ENCODE measurements around the gene CHST5.
A peak's percentile ranks its signal among the peaks of the same experiment; 100 is the strongest.

Gene CHST5

DNA sequence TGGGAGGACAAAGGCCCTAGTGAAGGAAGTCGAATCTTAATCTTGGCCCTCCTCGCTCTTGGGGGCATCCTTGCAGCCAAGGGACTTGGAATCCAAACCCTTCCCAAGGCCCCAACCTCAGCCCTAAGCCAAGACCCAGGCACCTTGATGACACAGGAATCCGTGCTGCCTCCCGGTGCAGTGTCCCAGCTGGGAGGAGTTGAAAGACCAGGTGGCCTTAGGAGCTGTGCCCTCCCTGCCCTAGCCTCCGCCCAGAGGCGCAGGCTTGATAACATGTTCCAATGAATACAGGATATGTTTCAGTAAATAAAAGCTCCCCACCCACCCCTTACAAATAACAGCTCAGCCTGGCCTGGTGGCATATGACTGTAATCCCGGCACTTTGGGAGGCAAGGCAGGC lies at the start of gene CHST5:
CHST5 (minus strand) TSS at position 208 of the 400 bp plus-strand sequence. CDS start 5,724 bp downstream, outside the sequence.
- DNase-seq (ENCODE audit: low spot score), result no peak

DNA sequence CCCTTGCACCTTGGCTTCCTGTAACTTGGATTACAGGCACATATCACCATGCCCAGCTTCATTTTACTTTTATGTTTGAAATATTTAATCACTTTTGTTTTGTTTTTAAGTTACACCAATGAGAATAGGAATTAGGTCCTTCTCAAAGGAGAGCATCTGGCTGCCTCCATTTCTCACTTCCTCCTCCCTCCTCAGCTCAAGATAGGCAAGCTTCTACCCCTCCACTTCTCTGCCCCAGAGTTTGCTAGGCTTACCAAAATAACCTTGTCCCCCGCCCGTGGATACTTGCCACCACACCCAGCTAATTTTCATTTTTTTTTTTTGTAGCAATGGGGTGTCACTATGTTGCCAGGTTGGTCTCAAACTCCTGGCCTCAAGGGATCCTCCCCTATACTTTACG lies 48.2 kb upstream of the CHST5 start:
- DNase-seq (ENCODE audit: low spot score), result no peak

DNA sequence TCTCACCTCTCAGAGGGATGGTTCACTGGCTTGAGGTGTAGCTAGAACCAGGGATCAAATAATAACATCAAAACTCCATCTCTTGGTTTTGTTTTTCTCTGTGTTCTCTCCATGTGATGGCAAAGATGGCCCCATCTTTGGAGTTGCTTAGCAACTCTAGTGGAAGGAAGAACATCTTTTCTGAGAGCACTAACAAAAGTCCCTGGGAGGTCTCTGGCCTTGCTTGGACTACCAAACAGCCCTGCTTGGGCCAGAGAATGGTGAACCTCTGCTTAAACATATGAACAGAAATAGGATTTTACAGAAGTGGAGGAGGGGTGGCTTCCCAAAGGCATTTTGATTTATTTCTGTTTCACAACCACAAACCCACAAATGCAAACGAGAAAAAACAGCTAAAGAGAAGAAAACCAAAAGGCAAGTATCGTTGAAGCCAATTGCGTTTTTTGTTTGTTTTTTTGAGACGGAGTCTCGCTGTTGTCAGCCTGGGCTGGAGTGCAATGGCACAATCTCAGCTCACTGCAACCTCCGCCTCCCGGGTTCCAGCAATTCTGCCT lies 43.5 kb upstream of the CHST5 start:
- no peak for DNase-seq (ENCODE audit: low spot score)

DNA sequence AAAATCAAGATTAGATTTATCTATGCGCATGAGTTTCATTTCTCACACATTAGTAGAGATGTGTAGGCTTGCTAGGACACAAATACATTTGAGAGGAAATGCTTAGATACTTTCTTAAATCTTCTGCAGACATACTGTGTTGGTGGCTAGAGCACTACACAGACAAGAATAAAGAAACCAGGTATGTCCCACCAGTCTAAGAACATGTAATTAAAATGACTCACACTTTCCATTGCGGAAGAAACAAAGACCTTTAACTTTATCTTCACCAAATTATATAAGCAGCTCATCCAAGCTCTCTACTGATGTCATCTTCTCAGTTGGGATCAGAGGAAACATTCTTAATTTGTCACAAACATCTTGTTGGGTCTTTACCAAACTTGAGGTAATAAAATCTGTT lies 42.8 kb upstream of the CHST5 start:
- DNase-seq (ENCODE audit: low spot score), result no peak

DNA sequence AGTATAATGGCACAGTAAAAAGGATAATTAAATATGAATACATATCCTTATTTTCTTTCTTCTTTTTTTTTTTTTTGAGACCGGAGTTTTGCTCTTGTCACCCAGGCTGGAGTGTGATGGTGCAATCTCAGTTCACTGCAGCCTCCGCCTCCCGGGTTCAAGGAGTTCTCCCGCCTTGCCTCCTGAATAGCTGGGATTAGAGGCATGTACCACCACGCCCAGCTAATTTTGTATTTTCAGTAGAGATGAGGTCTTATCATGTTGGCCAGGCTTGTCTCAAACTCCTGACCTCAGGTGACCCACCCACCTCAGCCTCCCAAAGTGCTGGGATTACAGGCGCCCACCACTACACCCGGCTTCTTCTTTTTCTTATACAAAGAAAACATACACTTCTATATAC lies 42.3 kb upstream of the CHST5 start:
- no peak for DNase-seq (ENCODE audit: low spot score)

DNA sequence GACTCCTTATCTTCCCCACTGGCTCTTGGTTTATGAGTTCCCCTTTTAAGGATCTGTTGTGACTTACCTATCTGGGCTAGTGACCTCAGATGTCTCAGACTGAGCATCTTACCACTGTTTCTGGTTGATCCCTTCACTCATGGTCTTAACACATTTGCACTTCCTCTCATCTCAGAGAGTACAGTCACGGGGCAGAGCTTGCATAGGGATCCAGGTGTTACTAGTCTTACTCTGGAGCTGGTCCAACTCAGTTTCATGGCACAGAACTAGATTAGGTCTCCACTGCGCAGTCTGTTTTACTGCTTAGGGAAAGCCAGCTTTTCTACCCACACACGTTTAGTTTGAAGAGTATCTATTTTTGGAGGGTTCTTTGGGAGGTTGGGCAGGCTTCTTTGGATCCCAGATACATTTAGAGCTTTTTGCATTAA lies 40.5 kb upstream of the CHST5 start:
- no peak for DNase-seq (ENCODE audit: low spot score)

DNA sequence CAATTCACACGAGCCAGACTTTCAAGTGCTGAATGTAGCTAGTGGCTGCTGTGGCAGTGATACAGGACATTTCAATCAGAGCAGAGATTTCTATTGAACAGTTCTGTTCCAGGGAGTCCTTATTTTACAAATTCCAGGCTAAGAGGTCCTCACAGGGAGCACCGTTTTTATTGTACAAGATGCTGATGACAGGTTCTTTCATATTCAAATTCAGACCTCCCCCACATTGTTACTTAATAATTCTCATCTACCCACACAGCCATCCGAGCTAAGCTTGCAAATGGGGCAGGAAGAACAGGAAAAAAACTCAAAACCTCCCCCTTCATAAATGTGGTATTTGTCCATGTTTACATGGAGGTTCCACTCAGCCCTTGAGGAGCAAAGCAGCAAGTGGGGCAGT lies 40.0 kb upstream of the CHST5 start:
- DNase-seq (ENCODE audit: low spot score), result no peak

DNA sequence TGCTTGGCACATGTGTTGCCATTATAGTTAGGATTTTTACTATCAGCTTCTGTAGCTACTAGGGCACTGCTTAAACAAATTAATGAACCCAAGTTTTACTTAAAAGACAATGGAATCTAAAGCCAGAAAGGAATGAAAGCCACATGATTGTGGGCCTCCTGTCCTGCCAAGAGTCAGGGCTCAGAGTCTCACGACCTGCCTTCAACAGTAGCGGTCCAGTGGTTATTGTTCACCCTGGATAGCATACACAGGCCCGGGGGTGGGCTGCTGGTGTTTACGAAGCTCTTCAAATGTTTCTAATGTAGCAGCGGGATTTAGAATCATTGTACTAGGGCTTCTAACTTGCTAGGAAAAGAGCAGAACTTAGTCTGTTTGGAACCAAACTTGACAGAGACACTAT lies 38.0 kb upstream of the CHST5 start:
- no peak for DNase-seq (ENCODE audit: low spot score)

DNA sequence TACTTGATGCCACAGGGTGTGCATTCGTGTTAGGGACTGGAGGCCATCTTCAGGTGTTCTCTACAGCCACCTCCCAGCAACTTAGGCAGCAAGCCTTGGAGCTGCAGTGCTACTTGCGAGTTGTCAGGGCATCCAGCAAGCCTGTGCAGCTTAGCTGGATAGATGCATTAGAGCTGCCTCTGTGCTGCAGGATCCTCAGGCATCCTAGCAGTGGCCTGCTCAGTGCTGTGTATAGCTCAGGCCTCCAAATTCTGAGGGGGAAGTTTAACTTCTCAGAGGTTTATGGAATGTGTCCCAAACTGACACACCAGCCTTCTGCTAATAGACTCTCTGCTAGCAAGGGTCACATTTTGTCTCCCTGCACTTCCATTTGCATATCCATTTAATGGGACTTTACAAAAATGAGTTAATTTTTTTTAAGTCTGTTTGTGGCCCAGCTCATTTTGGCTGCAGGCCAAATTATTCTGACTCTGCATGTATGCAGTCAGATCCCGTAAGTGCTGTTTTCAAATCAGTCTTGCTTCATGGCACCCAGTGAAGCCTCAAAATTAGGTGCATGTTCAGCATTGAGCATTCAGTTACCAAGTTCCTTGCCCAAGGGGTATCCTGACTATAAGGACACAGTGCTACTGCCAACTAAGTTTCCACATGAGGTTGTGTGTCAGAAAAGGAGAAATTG lies 37.1 kb upstream of the CHST5 start:
- no peak for DNase-seq (ENCODE audit: low spot score)

DNA sequence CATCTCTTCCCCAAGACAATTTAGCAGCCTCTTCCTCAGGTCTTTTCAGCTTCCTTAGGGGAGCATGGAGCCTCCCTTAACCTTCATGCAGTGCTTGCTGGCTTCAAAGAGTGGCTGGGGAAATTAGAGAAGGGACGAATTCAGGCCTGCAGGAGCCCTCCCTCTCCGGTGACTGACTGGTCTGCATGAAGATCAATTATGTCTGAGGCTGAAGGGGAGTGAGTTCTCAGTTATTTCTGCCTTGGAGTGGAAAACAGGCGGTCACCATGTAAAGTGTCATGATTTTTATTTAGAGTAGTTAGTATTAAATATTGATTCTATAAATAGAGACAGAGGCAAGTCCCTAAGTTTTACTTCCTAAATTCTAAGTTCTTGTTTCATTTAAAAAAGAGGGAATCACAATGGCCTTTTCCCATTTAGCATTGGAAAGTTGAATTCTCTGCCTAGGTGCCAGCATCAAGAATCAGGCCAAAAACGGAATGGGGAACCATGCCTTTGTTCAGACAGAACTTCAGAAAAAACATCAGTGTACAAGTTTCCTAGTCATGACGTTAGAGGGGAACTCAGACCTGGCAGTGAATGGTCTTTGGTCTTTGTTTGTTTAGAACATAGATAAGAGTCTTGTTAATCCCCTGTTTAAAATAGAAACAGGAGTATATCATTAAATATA lies 34.6 kb upstream of the CHST5 start:
- no peak for DNase-seq (ENCODE audit: low spot score)

DNA sequence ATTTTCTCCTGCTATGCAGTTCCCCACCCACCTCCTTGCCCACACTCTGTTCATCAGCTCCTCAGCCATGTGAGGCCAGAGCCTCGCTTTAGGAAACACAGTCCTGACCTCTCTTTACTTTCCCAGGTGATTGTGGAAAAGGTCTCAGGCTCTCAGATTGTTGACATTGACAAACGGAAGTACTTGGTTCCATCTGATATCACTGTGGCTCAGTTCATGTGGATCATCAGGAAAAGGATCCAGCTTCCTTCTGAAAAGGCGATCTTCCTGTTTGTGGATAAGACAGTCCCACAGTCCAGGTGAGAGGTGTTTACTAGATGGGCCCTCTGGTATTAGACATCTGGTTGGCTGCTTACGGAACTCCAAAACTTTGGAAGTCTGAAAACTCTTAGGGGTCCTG lies 32.0 kb upstream of the CHST5 start:
- DNase-seq (ENCODE audit: low spot score), result no peak

DNA sequence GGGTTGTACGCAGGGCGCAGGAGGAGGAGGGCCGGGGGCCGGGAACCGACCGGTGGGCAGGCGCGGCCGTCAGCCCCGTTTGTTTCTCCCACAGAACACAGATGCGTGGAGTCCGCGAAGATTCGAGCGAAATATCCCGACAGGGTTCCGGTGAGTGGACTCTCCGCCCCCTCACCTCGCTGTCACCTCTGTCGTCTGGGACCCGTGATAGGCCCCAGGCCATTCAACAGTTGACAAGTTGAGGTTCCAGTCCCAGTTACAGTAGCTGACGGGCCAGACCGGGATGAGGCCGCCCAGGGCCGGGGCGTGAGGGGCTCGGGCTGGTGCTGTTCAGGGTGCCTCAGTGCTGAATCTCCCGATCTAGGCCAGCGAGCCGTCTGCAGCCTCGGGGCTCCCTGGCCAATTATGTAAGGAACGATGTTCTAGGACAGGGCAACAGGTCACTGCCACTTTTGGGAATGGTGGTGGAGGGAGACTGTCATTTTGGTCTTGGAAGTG lies 30.9 kb upstream of the CHST5 start:
- DNase-seq (ENCODE audit: low spot score), result peak; percentile 27

DNA sequence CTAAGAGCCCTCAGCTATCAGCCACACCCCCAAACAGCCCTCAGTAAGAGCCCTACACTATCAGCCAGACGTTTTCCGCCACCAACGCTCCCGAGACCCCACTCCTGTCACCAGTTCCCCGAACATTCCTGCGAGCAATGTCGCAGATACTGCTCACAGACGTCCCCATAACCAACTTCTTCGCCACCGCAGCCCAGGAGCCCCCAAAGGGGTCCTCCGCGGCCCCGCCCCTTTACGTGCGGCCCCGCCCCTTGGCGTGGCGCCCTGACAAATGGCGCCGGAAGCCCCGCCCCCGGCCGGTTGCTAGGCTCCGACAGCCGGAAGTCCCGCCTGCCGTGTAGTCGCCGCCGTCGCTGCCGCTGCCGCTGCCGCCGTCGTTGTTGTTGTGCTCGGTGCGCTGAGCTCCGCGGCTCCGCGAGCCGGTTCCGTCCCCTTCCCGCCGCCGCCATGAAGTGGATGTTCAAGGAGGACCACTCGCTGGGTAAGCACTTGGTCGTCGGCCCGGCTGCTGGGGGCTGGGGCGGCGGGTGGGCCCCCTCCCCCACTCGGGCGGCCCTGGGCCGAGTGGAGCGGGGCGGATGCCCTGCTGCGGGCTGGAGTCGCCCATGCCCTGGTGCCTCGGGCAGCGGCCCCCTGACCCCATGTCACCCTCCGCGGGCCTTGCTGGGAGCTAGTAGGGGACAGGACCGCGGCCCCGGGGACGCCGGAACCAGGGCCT lies 30.3 kb upstream of the CHST5 start, which contains the start of gene GABARAPL2:
GABARAPL2 (plus strand) TSS at position 340 of the 718 bp plus-strand sequence; CDS start at position 448, 108 bp downstream.
- DNase-seq (ENCODE audit: low spot score), result peak; percentile 93

DNA sequence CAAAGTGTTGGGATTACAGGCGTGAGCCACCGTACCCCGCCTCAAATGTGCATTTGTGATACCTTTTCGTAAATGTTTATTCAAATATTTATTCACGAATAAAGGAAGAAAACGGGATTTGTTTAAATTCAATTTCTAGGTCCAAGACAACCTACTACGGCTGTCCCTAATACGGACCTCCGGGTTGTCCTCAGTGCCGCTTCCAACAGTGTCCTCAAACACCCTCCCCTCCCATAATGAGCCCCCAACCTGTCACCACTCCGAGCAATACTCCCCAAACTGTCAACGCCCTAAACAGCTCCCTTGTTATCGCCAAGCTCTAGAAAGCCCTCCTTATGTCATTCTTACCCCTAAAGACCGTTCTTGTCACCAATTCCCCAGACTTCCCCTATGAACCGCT lies 29.7 kb upstream of the CHST5 start:
- DNase-seq (ENCODE audit: low spot score), result no peak

DNA sequence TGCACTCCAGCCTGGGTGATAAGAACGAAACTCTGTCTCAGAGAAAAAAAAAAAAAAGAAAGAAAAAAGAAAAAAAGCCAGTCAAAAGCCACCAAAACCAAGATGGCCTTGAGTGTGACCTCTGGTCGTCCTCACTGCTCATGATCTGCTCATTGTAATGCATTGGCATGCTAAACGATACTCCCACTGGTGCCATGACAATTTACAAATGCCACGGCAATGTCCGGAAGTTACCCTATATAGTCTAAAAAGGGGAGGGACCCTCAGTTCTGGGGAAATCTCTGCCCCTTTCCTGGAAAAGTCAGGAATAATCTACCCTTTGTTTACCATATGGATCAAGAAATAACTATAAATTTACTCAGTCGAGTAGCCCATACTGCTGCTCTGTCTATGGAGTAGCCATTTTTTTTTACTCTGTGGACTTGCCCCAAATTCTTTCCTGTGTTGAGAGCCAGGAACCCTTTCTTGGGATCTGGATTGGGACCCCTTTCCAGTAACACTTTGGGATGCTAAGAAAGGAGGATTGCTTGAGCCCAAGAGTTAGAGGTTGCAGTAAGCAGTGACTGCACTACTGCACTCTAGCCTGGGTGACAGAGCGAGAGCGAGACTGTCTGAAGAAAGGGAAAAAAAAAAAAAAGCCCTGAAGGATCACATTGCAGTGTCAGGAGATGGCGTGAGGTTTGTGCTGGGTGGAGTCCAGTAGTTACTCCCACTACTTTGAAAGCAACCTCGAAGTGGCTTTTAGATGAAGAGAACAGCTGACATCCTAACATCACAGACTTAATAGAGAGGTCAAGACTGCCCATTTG lies 23.9 kb upstream of the CHST5 start:
- DNase-seq (ENCODE audit: low spot score), result peak; percentile 48

DNA sequence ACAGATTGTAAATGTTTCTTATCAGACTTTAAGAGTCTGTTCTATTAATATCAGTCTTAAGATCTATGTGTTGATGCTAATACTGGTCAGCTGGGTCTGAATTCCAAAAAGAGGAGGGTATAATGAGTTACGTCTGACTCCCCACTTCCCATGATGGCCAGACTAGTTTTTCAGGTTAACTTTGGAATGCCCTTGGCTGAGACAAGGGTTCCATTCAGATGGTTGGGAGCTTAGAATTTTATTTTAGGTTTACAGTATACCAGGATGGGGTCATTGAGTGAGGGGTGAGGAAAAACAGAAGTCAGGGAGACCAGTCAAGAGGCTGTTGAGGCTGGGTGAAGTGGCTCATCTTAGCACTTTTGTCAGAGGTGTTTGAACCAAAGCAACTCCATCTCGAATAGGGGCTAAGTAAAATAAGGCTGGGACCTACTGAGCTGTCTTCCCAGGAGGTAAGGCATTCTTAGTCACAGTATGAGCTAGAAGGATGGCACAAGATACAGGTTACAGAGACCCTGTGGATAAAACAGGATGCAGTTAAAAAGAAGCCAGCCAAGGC lies 23.0 kb upstream of the CHST5 start:
- no peak for DNase-seq (ENCODE audit: low spot score)

DNA sequence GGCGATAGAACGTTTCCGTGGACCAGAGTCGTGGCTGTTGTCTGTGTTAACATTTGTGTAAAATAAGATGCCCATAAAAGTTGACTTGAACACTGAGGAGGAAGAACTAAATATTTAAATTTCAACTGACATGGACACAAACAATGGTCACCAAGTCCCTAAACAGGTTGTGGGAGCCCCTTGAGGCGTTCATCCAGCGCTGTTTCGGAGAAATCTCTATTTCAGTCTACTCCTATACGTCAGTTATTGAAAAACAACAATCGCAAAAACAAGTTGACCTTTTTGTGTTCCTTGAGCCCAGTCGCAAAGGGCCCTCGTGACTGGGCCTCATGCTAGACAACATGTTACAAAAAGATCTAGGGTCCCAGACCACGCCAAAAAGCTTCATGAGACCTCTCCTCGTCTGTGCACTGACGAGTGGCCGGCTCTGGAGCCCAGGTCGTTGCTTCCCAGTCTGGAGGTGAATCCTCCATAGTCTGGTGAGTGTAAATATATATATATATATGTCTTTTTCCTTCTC lies 20.6 kb upstream of the CHST5 start:
- DNase-seq (ENCODE audit: low spot score), result no peak

DNA sequence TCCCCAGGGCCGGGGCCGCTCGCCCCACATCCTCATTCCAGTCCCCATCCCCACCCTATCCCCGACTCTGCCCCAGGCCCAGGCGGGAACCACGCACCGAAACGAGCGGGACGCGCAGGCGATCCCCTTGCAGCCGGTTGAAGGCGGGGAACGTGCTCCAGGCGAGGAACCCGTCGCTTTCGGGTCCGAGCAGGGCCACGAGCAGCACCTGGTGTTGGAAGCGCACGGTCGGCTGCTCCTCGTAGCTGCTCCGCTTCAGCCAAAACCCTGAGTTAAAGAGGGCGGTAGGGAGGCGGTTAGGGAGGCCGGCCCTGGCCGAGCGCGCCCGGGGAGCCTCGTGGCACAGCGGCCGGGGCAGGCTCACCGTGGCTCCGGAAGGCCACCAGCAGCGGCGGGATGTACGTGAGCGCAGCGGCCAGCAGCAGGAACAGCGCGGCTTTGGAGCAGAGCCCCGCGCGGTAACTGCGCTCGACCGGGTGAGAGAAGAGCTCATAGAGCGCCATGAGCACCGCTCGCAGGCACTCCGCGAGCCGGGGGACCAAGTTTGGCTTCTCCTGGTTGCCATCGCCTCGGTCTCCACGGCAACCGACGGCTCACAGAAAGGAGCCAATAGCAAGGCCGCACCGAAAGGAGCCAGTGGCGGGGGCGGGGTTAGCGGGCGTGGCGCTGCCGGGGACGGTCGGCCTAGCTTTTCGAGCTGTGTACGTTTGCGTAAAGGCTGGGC lies 20.0 kb upstream of the CHST5 start, which contains the start of gene TMEM231:
TMEM231 (minus strand) TSS at position 546 of the 724 bp plus-strand sequence; CDS start at position 503, 43 bp downstream.
- DNase-seq (ENCODE audit: low spot score), result peak; percentile 97

DNA sequence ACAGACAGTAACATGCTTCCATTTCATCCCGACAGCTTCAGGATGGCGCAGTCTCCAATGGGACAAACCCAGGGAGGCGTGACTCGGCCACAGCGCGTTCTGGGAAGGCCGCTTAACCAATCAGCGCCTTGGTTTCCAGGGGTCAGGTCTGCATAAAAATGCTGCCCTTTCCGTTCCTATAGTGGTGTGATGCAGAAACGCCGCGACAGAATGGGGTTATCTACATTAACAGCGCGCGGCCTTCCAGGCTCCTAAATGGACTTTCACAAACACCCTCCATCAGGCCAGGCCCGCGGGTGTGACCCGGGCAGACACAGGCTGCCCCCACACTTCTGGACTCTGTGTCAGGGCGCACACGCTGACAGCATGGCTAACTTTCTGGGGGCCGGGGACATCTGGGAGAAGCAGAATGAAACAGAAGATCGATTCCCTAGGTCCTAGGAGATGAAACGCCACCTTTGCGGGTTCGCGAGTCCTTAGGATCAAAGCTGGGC lies 19.4 kb upstream of the CHST5 start:
- peak; percentile 94 for DNase-seq (ENCODE audit: low spot score)

DNA sequence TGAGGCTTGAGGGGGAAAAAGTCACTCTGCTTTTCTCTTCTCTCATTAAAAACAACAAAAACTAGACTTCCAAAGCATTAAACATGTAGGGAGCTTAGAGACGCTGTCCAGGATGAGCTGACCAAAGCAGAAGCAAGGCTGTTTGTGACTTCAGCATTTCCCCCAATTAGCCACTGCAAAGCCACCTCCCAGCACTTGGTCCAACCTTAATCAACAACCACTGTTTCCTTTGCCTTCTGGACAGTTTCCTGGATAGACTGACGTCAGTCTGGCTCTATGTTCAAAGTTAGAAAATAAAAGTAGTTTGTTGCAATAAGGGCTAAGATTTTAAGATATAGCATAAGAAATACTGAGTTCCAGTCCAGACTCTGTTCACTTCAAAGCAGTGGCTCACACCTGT lies 17.0 kb upstream of the CHST5 start:
- no peak for DNase-seq (ENCODE audit: low spot score)
